Right ventricle myocardium inferior (tissue), 1 donor: Measurements from ENCODE around the gene SPSB4. TPM values are rescaled to one million over a fixed set of nuclear protein-coding genes. Genes with fewer than 3 reads are reported as not detected.
"Not testable (repeated sequence)": the region's sequence is repeated elsewhere in the genome, so short reads cannot be mapped to it uniquely, and the experiment has no call there.

Source experiments
- ATAC-seq: fragments of 200-7000 bp; cut with Tn5 transposase; one replicate; pipeline ENCODE4 v1.9.1; 2020; ENCODE audit warnings: mild to moderate bottlenecking, moderate library complexity
- DNase-seq: peaks from one replicate; pipeline ENCODE4 v3.0.0; 2021; ENCODE audit errors: missing footprints
- intact Hi-C: fragments of 100-400 bp; cut with DNase I; formaldehyde crosslinking; loops from one replicate; pipeline ENCODE4 v1.11.0; 2022
- long read RNA-seq: library from polyadenylated mRNA; unstranded; transcript quantifications from one replicate; pipeline ENCODE4 v2.0.0, GENCODE V29; 2021
- total RNA-seq: library from RNA; stranded (reverse); fragmentation: NEBNext Ultra II Directional; extraction: Animal tissue kit (Norgen Biotek cat#: 25700); gene quantifications from one replicate; pipeline ENCODE4 v1.2.1, GENCODE V29; 2021
- donor health status: DM: no; HTN: yes; CAD: no; lungs with severe emphysema.

Gene SPSB4
- 7.1 TPM for total RNA-seq
- long read RNA-seq, transcript SPSB4-201 (3 exons, 2,908 nt) = major isoform, 17 of 20 reads
- long read RNA-seq, partial matches to known transcripts = 3 of 20 reads
- long read RNA-seq, other reads (novel, unspliced or antisense) = 0 of 20 reads

GRCh38 chr3:141050576-141051442 is at the start of gene SPSB4:
Gene SPSB4 (plus strand): TSS chr3:141051347. CDS start chr3:141066105, 14,758 bp downstream.
- peak; percentile 93 for ATAC-seq
- intact Hi-C loops = loop anchor here (1.0 to 5.0 kb wide), 2 partner anchors 41 to 54 kb away; no protein-coding TSS in a partner anchor

GRCh38 chr3:141006344-141006743 is 44.8 kb upstream of the SPSB4 start:
- DNase-seq (no peak), ATAC-seq (no peak)
- intact Hi-C loops = no loop called here

More at GRCh38 chr3:141050576-141051442, at the start of gene SPSB4:
- DNase-seq = peak; percentile 83

GRCh38 chr3:141009496-141009895 is 41.7 kb upstream of the SPSB4 start:
- ATAC-seq (no peak), DNase-seq (no peak)
- intact Hi-C loops = no loop called here

DNA sequence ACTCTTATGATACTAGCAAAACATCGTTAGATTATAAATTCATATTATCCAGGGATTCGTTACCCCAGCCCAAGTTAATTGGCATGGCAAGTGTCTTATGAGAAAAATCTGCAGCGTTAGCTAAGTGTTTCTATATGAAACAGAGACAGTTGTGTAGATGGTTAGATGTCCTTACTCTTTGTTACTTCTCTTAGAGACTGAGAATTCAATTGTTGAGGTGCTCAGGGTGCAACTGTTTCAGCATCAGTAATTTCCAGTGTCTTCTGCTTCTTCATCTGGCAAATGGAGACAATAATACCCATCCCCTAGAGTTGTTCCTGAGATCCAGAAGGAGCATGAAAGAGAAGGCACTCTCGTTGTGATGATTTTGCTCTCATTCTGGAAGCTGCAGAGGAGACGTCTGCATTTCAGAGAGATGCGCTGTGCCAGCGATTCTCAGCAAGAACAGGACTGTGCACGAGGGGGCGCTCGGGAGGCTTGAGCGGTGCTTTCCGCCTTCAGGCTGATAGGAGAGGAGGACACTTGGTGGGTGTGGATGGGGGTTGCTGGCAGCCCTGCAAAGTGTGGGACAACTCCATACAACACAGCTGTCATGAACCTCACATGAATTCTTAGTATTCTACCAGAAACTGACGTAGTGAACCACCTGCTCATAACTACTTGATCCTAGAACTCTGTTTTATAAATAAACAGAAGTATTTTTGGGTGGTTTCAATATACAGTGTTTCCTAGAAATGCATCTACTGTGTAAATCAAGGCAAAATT is 39.7 kb upstream of the SPSB4 start:
- ATAC-seq (peak; percentile 77), DNase-seq (peak; percentile 87)
- intact Hi-C loops = loop anchor here (1.0 to 2.0 kb wide), 2 partner anchors 95 to 181 kb away; no protein-coding TSS in a partner anchor

DNA sequence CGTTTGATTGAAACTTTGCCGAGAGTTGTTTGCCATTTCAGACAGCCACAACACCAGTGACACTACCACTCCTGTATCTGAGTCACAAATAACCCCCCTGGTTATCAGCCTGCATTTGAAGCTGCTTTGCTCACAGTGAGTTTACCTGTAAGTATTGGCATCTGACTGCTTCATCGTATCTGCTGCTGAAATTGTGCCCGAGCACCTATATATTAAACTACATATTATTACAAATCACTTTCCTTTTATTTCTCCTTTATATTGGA is 39.2 kb upstream of the SPSB4 start:
- intact Hi-C loops = loop anchor here (1.0 to 2.0 kb wide), 2 partner anchors 95 to 180 kb away; no protein-coding TSS in a partner anchor
- DNase-seq = no peak
- no peak for ATAC-seq

GRCh38 chr3:141012571-141012970 is 38.6 kb upstream of the SPSB4 start:
- intact Hi-C loops = no loop called here
- ATAC-seq (no peak), DNase-seq (no peak)

DNA sequence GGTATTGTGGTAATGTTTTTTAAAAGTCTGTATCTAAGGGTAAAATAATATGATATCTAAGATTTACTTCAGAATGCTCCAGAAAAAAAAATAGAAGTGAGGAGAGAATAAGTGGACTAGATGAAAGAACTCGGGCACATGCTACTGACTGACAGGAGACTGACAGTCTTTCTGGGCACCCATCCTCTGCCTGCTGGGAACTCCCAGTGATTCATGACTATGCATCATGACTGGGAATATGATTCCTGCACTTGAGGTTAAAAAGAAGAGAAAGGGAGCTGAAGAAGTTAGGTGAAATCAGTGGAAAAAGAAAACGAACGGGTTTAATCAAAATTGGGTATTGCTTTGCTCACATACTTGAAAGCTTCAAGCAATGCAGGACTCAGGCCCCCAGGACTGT is 35.7 kb upstream of the SPSB4 start:
- ATAC-seq (no peak), DNase-seq (no peak)
- intact Hi-C loops = no loop called here

GRCh38 chr3:141017366-141018322 is 33.5 kb upstream of the SPSB4 start:
- DNase-seq, intact Hi-C loops, ATAC-seq: not testable (repeated sequence)

DNA sequence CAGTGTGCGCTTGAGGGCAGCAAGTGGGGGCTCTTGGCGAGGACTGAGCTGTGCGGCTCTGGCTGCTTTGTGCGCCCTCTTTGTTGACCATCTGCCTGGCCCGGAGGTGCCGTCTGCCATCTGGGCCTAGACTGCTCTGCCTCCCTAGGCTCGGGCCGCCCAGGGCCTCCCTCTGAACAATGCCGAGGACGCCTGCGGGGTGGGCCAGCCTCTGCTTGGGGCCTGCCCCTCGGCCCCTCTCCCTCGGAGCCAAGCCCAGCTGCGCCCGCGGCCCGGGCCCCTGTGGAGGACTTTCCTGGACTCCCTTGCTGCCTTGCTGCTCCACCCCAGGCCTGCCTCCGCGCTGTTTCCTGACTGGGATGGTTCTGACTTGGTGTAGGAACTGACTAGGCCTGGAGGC is 31.9 kb upstream of the SPSB4 start:
- no peak for DNase-seq
- intact Hi-C loops = no loop called here
- ATAC-seq = no peak

GRCh38 chr3:141020143-141020830 is 30.9 kb upstream of the SPSB4 start:
- no peak for ATAC-seq
- intact Hi-C loops = no loop called here
- DNase-seq = no peak

- DNase-seq (no peak), ATAC-seq (no peak)
- intact Hi-C loops = no loop called here
Observed at GRCh38 chr3:141021261-141021660, 29.9 kb upstream of the SPSB4 start.

DNA sequence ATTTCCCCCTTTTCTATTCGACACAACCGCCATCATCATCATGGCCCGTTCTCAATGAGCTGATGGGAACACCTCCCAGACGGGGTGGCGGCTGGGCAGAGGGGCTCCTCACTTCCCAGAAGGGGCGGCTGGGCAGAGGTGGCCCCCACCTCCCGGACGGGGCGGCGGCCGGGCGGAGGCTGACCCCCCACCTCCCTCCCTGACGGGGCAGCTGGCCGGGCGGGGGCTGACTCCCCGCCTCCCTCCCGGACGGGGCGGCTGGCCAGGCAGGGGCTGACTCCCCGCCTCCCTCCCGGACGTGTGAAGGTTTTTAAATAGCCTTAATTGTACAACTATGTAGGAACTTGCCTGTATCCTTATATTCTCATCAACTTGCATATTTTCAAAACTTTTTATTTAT is 20.9 kb upstream of the SPSB4 start:
- ATAC-seq (no peak), DNase-seq (no peak)
- intact Hi-C loops = no loop called here

GRCh38 chr3:141039589-141039988 is 11.6 kb upstream of the SPSB4 start:
- DNase-seq = no peak
- no peak for ATAC-seq
- intact Hi-C loops = no loop called here

- DNase-seq (no peak), ATAC-seq (no peak)
- intact Hi-C loops = no loop called here
Observed at GRCh38 chr3:141044695-141045641, 6.2 kb upstream of the SPSB4 start.

- ATAC-seq = no peak
- no peak for DNase-seq
- intact Hi-C loops = no loop called here
Observed at GRCh38 chr3:141045849-141046248, 5.3 kb upstream of the SPSB4 start.

GRCh38 chr3:141047168-141047567 is 4.0 kb upstream of the SPSB4 start:
- intact Hi-C loops = no loop called here
- no peak for ATAC-seq
- no peak for DNase-seq

GRCh38 chr3:141049681-141050080 is 1.5 kb upstream of the SPSB4 start:
- ATAC-seq (no peak), DNase-seq (no peak)
- intact Hi-C loops = loop anchor here (5.0 kb wide), 1 partner anchor 43 kb away; no protein-coding TSS in a partner anchor
